Inflammatory macrophage treated with lipopolysaccharide for 1 hour (primary cell): Measurements from ENCODE around the gene SYT2.
"Not testable (repeated sequence)": the region's sequence is repeated elsewhere in the genome, so short reads cannot be mapped to it uniquely, and the experiment has no call there.

Experiments
- DNase-seq, 2 donors: peaks; one replicate each; pipeline ENCODE4 v3.0.0-alpha.2; 2020 to 2022

SYT2 gene

GRCh38 chr1:202710070-202711045 is at the start of gene SYT2:
SYT2 (minus strand) TSS chr1:202710454; CDS start chr1:202605772, 104,682 bp downstream.
- DNase-seq, result no peak

DNA sequence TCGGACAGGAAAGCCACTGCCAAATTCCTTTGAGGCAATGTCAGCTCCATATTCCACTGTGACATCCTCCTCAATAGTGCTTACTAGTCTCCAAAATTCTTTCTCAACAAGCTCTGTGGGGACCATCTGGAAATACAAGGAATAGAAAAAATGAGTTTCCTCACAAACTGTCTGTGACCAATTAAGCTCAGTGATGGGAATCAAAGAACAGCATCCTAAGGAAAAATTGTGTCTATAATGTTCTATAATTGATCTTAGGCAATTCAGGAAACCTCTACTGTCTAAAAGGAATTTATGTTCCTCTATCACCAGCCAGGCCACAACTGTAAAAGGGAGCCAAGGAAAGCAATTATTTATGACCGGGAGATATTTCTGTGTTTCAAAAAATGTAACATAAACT is 46.1 kb upstream of the SYT2 start:
- DNase-seq, result no peak

DNA sequence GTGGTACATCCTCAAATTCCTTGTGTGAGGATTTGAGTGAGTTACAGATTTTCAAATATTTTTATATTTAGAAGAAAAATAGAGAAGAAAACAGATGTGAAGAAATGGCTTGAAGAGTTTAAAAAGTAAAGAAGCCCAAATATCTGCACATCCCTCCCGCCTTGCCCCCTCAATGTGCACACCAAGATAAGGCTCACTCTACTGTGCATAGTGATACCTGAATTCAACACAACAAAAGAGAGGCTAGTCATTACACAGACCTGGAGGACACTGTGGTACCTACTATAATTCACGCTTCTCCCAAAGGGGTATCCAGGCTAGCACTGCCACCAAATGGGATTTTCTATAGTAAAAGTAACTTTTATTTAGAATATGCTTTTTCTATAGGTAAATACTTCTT is 44.0 kb upstream of the SYT2 start:
- no peak for DNase-seq

GRCh38 chr1:202752774-202753173 is 42.5 kb upstream of the SYT2 start:
- DNase-seq, result peak; percentile 59 to 77

DNA sequence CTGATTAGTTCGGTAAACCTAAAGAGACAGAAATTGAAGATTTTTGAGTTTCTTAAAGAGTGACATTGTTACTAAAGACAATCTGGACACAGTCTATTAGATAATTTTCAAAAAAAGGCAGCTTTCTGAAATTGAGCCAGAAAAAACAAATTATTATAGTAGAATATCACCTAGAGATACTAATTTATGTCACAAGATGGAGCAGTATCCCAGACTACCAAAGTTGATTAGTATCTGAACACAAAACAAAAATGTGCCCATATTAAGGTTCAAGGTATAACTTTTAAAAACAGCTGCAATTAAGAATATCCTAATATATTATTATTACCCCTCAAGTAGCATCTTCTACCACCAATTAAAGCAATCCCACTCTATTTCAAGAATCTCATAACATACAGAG is 40.5 kb upstream of the SYT2 start:
- no peak for DNase-seq

- DNase-seq, result no peak
Observed at GRCh38 chr1:202750024-202750423, 39.8 kb upstream of the SYT2 start.

DNA sequence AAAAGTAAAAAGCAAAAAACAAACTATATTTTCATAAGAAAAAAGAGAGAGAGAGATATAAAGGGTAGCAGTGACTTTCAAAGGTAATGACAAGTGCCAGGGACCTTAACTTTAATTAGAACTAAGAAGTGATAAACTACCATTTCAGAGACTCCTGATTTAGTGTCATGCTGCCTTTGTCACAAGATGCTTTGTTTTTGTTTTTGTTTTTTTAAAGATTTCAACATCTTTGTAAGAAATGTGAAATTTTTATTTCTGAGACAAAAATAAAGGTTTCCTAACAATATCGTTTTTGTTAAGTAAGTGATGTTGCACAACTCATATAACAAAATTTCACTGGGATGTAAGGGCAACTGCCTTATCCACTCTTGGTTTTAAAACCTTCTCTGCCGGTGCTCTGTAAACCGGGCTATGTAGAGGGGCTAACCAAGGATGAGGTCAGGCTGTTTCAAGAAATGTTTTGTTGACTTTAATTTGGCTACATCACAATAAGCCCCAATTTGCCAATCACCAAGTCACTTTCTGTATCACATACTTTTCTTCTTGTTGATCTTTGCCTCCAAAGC is 35.2 kb upstream of the SYT2 start:
- peak; percentile 28 to 45 for DNase-seq

GRCh38 chr1:202744770-202745169 is 34.5 kb upstream of the SYT2 start:
- DNase-seq, result not testable (repeated sequence)

- no peak for DNase-seq
Observed at GRCh38 chr1:202742496-202742895, 32.2 kb upstream of the SYT2 start.

GRCh38 chr1:202733251-202733650 is 23.0 kb upstream of the SYT2 start:
- no peak for DNase-seq

GRCh38 chr1:202728951-202729350 is 18.7 kb upstream of the SYT2 start:
- no peak for DNase-seq

DNA sequence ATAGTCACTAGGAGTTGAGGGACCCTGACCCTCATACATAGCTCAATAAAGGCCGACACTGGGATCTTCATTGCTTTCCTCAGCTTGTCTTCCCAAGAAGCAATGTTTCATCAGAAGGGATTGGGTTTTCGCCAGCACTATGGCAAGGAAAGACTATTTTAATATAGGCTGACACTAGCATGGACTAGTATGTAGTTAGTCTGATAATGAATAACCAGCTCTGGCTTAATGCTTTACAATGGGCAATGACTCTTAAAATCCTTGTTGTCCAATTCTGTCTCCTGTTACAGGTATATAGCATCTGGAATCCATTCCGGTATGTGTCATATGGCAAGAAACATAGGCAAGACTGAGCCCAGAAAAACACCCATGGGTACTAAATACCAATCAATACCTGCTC is 15.3 kb upstream of the SYT2 start:
- no peak for DNase-seq

DNA sequence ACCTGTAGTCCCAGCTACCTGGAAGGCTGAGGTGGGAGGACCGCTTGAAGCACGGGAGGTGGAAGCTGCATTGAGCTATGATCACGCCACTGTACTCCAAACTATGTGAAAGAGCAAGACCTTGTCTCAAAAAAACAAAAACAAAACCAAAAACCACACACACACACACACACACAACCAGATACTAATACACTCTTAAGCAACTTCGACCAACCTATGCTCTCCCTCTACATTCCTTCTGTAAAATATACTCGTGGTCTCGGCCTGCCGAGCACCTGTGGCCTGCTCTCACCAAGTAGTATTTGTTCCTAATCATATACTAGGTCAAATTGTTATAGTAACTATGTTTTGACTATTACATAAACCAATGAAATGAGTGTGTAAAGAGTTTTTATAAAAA is 13.5 kb upstream of the SYT2 start:
- DNase-seq, result no peak

- DNase-seq, result not testable (repeated sequence)
Observed at GRCh38 chr1:202723046-202723445, 12.8 kb upstream of the SYT2 start.

GRCh38 chr1:202716654-202717053 is 6.4 kb upstream of the SYT2 start:
- no peak for DNase-seq

DNA sequence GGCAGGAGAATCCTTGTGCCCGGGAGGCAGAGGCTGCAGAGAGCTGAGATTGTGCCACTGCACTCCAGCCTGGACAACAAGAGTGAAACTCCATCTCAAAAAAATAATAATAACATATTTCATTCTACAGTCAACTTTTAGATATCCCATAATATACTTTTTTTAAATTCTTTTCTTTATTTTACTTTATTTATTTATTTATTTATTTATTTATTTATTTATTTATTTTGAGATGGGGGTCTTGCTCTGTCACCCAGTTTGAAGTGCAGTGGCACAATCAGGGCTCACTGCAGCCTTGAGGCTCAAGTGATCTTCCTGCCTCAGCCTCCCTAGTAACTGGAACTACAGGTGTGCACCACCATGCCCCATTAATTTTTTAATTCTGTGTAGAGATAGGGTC is 3.9 kb upstream of the SYT2 start:
- not testable (repeated sequence) for DNase-seq

GRCh38 chr1:202713110-202713509 is 2.9 kb upstream of the SYT2 start:
- no peak for DNase-seq

DNA sequence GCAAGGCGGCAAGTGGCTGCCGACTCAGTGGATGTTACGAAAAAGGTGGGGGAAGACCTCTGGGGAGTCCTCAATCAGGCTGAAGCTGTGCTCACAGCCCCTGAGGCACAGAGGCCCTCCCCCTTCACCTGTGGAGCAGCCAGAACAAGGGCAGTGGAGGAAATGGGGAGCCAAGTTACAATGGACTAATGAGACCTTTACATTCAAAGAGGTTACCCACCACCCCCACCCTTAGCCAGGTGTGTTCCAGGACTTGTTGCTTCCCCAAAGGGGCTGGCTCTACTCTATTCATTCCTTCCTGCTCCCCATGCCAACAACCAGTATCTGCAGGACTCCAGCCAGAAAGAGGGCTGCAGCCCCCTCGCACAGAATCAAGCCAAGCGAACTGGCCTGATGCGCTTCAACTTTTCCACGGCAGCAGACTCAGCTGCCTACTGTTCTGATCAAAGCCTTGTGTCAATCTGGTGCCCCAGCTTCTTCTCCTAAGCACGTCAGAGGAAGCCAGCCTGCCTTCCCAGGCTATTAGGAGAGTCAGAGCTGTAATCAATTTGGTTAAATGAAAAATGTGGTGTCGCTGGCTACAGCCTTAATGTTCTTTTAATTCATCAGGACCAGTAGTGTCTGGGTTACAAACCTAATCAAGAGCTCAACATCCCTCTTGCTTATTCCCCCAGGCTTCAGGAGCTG is 1.8 kb upstream of the SYT2 start:
- DNase-seq, result no peak

GRCh38 chr1:202709276-202710041 is 795 bp downstream of the SYT2 start:
- no peak for DNase-seq

- DNase-seq, result no peak
Observed at GRCh38 chr1:202708456-202709275, 1.6 kb downstream of the SYT2 start.

GRCh38 chr1:202706851-202707250 is 3.4 kb downstream of the SYT2 start:
- no peak for DNase-seq

DNA sequence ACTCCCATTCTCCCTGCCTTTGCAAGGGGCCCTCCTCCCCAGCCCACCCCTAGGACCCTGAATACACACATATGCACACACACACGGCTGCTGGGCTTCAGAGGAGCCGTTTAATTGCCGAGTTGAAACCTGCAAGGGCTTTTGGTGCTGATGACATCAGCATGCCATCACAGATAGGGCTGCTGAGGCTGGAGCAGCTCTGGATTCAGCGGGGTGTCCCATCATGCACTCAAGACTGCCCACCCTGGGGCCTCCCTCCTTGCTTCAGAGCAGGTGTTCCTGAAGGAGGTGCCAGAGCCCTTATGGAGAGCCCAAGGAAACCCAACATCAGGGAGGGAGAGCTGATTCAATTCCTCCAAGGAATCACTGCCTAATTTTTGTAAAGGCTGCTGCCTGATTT is 5.7 kb downstream of the SYT2 start:
- no peak for DNase-seq
